DMS114 treated with DMSO at 0.1 percent for 48 hours (cell line): ENCODE data around the gene ATXN2.
"Not testable (repeated sequence)": the region's sequence is repeated elsewhere in the genome, so short reads cannot be mapped to it uniquely, and the experiment has no call there.

Experiments
- DNase-seq: peaks from one replicate; lab custom pipeline; 2025; ENCODE audit not compliant: unreplicated experiment; lab: John Stamatoyannopoulos, UW

ATXN2 gene

DNA sequence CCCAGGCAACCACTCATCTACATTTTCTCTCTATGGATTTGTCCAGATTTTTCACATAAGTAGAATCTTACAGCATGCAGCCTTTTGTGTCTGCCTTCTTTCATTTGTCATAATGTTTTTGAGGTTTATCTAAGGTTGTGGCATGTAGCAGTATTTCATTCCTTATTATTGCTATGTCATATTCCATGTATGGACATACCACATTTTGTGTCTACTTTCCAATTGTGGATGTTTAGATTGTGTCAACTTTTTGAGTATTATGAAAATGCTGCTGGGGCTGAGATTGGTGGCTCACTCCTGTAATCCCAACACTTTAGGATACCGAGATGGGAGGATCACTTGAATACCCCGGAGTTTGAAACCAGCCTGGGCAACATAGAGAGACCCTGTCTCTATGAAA, 3.2 kb upstream of the ATXN2 start:
- no peak for DNase-seq

DNA sequence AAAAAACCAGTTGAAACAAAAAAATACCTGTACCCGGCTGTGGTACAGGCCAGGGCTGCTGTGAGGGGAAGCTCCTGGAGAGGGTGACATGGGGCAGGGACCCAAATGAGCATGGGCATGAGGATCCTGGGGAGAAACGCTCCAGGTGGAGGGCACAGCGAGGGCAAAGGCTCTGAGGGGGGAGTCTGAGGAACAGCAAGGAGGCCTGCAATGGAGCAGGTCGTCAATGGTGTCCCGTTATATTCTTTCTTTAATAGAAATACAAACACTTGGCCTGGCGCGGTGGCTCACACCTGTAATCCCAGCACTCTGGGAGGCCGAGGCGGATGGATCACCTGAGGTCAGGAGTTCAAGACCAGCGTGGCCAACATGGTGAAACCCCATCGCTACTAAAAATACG, 1.9 kb upstream of the ATXN2 start:
- DNase-seq: not testable (repeated sequence)

DNA sequence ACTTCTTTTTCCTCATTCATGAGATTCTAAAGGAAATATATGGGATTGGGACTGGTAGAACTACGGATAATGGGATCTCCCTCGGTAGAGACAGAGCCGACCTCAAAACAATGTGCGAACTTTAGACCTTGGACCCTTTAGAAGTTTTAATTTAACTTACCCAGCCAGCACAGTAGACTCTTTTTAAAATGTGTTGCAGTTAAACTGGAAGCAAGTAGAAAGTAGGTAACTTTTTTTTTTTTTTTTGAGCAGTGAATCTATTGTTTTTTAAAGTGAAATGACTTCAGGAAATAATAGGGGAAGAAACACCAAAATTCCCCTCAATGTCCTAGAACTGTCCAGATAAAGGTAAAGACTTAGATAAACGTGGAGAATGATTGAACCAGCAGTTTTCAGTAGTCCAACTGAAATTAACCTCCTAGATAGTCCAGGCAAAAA, 1.1 kb upstream of the ATXN2 start:
- no peak for DNase-seq

DNA sequence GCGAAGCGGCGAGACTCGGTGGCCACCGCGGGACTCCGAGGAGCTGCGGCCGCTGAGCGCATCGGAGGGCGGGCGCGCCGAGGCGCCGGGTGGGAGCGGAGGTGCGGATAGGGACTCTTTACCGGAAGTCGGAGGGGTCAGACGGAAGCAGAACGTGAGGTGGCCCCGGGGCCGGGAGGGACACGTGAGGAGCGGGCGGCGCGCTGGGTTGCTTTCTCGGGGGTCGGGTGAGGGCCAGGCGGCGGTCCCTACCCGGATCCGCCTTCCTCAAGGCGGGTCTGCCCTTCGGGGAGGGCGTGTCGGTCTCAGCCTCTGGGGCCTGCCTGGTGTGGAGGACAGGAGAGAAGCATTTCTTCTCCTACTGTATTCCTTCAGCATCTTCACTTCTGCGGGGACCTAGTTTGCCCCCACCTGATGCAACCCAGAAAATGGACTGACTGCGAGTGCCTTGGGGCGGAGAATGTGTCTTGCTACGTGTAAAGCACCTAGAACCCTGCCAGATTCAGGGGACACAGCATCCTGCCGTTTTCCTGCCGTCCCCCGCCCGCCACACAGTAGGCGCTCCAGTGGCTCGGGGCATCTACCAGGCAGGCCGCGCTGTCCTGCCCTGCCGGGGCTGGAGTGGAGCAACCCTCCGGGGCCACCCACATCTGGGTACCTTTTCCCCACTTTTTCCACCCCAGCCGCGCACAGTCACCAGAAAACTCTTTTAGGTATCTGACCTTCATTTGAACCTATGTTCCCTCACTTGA, 514 bp upstream of the ATXN2 start:
- peak; percentile 88 for DNase-seq

DNA sequence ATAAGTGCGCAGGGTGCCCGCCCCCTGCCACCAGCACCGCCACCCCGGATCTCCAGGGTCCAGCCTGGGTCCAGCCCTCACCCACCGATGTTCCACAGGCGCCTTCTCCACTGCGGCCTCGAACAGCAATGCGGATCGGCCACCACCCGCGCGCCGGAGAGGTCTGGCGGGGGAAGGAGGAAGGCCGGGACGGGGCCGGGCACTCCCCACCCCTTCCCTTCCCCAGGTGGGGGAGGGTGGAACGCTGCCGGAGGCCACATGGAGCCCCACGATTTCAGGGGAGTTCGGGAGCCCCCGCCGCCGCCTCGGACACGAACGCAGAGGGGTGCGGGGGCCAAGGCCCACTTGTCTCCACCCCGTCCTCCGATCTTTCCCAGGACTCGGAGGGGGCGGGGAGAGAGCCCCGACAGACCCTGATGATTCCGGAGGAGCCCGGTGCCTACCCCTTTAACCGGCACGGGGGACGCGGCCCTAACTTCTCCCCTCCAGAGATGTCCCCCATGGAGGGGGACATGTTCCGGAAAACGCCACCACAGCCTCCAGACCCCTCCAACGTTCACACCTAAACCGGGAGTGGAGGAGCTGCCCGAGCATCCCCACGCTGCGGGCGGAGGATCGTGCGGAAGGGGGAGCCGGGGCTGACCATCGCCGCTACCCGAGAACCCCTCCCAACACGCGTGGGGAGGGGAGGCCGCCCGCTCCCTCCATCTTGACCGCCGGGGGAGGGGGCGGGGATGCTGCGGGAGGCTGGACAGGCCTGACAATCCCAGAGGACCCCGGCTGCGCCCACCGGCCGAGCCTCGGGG, 1.1 kb downstream of the ATXN2 start:
- DNase-seq: no peak

GRCh38 chr12:111596985-111597830, 1.9 kb downstream of the ATXN2 start:
- peak; percentile 44 for DNase-seq

DNA sequence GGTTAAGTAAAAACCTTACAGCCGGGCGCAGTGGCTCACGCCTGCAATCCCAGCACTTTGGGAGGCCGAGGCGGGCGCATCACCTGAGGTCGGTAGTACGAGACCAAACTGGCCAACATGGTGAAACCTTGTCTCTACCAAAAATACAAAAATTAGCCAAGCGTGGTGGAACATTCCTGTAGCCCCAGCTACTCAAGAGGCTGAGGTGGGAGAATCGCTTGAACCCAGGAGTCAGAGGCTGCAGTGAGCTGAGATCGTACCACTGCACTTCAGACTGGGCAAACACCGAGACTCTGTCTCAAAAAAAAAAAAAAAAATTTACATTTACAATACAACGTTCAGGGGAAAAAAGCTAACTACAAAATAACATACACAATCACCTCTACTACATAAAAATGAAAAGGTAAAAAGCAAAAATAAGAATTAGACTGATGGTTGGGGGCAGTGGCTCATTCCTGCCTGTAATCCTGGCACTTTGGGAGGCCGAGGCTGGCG, 3.7 kb downstream of the ATXN2 start:
- DNase-seq: not testable (repeated sequence)

DNA sequence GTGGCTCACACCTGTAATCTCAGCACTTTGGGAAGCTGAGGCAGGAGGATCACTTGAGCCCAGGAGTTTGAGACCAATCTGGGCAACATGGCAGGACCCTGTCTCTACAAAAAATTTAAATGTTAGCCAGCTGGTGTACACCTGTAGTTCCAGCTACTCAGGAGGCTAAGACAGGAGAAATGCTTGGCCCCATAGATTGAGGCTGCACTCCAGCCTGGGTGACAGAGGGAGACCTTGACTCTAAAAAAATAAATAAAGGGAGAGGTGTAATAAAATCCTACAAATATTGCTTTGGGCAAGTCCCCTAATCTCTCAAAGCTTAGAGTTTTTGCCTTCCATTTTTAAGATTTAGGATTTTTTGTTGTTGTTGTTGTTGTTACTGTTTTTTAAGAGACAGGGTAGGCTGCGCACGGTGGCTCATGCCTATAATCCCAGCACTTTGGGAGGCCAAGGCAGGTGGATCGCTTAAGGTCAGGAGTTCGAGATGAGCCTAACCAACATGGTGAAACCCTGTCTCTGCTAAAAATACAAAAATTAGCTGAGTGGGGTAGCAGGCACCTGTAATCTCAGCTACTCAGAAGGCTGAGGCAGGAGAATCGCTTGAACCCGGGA, 7.6 kb downstream of the ATXN2 start:
- DNase-seq: not testable (repeated sequence)

DNA sequence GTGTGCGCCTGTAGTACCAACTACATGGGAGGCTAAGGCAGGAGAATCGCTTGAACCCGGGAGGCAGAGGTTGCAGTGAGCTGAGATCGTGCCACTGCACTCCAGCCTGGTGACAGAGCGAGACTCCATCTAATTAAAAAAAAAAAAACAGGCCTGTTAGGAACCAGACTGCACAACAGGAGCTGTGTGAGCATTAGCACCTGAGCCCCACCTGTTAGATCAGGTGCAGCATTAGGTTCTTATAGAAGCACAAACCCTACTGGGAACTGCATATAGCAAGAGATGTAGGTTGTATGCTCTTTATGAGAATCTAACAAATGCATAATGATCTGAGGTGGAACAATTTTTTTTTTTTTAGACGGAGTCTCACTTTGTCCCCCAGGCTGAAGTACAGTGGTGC, 8.6 kb downstream of the ATXN2 start:
- no peak for DNase-seq

GRCh38 chr12:111589601-111590000, 9.5 kb downstream of the ATXN2 start:
- DNase-seq: no peak

DNA sequence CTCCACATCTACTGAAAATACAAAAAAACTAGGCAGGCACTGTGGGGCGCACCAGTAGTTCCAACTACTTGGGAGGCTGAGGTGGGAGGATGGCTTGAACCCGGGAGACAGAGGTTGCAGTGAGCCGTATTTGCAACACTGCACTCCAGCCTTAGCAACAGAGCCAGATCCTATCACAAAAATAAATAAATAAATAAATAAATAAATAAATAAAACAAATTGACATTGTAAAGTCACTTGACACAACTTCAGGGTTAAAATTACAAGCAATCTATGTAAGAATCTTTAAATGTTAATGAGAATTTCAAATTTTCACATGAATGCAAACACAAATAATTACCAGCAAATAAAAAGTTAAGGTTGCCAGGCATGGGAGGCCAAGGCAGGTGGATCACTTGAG, 11.1 kb downstream of the ATXN2 start:
- DNase-seq: no peak

GRCh38 chr12:111586986-111587385, 12.1 kb downstream of the ATXN2 start:
- DNase-seq: no peak

- no peak for DNase-seq
Measured at GRCh38 chr12:111585690-111586089, 13.4 kb downstream of the ATXN2 start.

DNA sequence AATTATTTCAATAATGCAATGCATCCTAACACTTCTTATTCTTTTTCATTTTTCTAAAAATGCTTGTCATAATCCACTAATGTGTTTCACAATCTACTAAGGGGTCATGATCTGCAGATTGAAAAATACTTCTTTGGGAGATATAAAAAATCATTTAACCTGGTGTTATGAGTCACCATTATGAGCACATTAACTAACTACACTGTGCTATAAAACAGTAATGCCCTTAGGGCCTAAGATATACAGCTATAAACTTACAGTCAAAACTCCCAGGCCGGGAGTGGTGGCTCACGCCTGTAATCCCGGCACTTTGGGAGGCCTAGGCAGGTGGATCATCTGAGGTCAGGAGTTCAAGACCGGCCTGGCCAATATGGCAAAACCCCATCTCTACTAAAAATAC, 14.2 kb downstream of the ATXN2 start:
- DNase-seq: no peak

DNA sequence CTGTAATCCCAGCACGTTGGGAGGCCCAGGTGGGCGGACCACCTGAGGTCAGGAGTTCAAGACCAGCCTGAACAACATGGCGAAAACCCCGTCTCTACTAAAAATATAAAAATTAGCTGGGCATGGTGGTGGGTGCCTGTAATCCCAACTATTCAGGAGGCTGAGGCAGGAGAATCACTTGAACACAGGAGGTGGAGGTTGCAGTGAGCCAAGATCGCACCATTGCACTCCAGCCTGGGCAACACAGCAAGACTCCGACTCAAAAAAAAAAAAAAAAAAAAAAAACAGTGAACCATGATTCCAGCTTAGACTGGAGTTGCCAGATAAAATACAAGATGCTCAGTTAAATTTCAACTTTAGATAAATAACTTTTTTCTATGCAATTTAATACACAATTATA, 15.6 kb downstream of the ATXN2 start:
- not testable (repeated sequence) for DNase-seq

DNA sequence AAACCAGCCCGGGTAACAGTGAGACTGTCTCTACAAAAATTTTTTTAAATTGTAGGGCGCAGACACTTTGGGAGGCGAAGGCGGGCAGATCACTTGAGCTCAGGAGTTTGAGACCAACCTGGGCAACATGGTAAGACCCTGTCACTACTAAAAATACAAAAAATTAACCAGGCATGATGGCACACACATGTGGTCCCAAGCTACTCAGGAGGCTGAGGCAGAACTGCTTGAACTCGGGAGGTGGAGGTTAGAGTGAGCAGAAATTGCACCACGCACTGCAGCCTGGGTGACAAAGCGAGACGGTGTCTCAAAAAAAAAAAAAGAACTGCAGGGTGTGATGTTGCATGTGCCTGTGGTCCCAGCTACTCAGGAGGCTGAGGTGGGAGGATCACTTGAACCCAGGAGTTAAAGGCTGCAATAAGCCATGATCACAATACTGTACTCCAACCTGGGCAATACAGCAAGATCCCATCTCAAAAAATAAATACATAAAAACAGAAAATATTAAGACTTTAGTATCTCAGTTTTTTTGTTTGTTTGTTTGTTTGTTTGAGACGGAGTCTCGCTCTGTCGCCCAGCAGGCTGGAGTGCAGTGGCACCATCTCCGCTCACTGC, 16.9 kb downstream of the ATXN2 start:
- DNase-seq: no peak

GRCh38 chr12:111581434-111582132, 17.5 kb downstream of the ATXN2 start:
- DNase-seq: no peak

DNA sequence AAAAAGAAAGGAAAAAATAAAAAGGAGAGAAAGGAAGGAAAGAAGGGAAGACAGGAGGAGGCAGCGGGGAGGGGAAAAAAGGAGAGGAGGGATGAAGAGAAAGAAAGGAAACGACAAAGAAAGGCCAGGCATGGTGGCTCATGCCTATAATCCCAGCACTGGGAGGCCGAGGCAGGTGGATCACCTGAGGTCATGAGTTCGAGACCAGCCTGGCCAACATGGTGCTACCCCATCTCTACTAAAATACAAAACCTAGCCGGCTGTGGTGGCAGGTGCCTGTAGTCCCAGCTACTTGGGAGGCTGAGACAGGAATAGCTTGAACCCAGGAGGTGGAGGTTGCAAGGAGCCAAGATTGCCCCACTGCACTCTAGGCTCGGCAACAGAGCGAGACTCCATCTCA, 18.4 kb downstream of the ATXN2 start:
- no peak for DNase-seq

- DNase-seq: no peak
Measured at GRCh38 chr12:111580119-111580425, 19.0 kb downstream of the ATXN2 start.

GRCh38 chr12:111578971-111579340, 20.2 kb downstream of the ATXN2 start:
- DNase-seq: no peak
